Activated CD4-positive, alpha-beta T cell treated with anti-CD3 and anti-CD28 coated beads, Interleukin-2, amount 50 U/mL, for 16 hours (primary cell): ENCODE results near the gene HCFC1R1.

Source experiments
- DNase-seq: peaks from one replicate; pipeline ENCODE4 v3.0.0-alpha.2; 2020

Gene HCFC1R1

DNA sequence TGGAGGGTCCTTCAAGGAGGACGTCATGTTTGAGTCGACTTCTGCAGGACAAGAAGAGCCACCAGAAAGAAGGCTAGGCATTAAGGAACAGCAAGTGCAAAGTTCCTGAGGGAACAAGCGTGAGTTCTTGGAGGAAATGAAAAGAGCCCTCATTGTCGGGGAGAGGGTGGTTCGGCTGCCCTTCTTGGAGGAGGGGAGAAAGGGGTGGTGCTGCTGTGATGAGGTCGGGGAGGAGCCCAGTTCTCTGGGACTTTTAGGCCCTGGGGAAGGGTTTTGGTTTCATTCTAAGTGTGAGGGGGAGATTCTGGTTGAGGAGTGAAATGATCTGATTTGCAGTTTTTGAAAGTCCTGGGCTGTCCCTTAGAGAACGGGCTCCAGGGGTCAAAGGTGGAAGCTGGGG lies 8.9 kb upstream of the HCFC1R1 start:
- DNase-seq = no peak

- DNase-seq = no peak
Measured at GRCh38 chr16:3030222-3031212, 6.8 kb upstream of the HCFC1R1 start.

DNA sequence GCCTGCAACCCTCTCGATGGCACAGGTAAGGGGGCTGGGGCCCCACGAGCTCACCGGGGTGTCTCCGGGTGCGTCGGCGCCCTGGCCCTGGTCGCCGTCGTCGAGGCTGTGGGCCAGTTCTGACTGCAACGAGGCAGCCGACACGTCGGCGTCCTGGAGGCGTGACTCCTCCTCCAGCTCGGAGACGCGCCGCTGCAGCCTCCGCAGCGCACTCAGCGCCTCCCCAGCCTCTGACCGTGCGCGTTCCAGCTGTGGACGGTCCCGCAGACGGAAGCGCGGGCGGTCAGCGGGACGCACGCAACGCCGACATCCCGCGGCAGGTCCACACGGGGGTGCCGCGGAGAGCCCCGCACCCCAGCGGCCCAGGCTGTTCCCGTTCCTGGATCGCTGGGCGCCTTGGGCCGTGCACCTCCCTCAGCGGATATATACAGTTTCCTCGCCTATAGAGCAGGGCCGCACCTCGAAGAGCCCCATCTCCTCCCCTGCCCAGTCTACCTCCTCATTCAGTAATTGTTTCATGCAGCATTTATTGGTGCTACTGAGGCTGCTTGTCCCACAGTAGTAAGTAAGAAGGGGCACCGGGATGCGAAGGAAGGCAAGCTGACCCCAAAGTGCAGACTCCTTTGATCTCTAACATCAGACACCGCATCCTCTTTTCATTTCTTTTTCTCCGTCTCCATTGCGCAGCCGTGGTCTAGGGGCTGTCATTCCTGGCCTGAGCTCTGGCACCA lies 5.9 kb upstream of the HCFC1R1 start:
- peak; percentile 59 for DNase-seq

DNA sequence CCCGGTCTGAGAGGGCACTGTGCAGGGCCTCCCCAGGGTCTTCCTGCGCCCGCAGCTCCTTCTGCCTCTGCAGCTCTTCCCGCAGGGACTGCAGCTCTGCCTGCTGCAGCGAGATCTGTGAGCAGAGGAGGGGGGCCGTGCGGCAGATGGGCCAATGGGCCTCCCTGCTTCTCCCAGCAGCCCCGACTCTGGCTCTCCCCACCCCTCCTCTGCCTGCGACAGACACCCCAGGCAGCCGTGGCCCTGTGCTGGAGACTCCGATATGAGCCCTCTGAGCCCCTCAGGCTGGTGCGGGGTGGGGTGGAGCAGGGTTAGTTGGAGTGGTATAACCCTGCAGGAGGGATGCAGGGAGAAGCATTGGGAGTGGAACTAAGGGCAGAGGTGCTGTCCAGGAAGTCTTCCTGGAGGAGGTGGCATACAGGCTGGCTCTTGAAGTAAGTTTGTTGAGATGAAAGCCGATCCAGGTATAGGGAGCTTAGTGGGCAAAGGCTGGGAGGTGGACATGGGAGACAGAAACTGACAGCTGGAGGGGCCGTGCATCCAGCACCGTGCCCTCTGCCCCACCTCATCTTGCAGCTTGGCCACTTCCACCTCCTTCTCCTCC lies 5.1 kb upstream of the HCFC1R1 start:
- no peak for DNase-seq

DNA sequence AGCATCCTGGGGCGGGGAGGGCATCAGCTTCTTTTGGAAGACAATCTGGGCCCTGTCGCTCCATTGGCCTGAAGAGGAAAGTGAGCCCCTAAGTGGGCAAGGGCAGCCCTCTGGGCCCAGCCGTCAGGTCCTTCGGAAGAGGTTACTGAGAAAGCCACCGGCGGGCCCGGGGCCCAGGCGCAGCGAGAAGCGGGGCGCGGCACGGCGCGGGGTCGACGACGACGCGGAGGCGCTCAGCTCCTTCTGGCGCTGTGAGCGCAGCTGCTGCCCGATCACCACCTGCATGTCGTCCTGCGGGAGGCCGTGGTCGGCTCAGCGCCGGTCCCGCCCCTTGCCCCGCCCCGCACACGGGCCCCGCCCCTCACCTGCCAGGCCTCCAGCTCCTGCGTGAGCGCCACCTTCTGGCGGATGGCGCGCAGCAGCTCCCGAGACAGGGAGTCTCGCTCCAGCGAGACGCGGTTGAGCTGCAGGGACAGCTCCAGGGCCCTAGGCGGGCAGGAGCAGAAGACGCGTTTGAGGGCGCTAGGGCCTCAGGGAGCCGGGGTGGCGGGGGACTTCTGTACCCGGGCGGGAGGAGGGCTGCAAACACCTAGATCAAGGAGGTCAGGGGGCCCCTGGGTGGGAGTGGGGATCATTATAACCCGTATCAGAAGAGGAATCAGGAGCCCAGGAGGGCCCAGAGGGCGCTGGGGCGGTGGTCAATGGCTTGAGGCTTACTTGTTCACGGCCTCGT lies 4.4 kb upstream of the HCFC1R1 start:
- peak; percentile 91 for DNase-seq

DNA sequence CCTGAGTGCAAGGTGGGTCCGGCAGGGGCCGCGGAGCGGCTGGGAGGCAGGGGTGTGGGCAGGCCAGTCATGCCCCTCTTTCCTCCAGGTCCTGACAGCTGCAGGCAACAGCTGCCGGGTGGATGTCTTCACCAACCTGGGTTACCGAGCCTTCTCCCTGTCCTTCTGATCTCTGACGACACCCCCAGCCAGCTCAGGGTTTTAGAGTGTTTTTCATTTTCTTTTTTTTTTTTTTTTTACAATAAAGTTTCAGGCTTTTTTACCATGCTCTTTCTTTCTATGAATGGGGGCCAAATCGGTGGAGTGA lies 3.7 kb upstream of the HCFC1R1 start:
- no peak for DNase-seq

- DNase-seq = no peak
Measured at GRCh38 chr16:3026609-3027488, 3.1 kb upstream of the HCFC1R1 start.

GRCh38 chr16:3026003-3026378 lies 2.2 kb upstream of the HCFC1R1 start:
- DNase-seq = no peak

- no peak for DNase-seq
Measured at GRCh38 chr16:3025032-3026002, 1.6 kb upstream of the HCFC1R1 start.

GRCh38 chr16:3023415-3023668 lies 400 bp downstream of the HCFC1R1 start:
- no peak for DNase-seq

DNA sequence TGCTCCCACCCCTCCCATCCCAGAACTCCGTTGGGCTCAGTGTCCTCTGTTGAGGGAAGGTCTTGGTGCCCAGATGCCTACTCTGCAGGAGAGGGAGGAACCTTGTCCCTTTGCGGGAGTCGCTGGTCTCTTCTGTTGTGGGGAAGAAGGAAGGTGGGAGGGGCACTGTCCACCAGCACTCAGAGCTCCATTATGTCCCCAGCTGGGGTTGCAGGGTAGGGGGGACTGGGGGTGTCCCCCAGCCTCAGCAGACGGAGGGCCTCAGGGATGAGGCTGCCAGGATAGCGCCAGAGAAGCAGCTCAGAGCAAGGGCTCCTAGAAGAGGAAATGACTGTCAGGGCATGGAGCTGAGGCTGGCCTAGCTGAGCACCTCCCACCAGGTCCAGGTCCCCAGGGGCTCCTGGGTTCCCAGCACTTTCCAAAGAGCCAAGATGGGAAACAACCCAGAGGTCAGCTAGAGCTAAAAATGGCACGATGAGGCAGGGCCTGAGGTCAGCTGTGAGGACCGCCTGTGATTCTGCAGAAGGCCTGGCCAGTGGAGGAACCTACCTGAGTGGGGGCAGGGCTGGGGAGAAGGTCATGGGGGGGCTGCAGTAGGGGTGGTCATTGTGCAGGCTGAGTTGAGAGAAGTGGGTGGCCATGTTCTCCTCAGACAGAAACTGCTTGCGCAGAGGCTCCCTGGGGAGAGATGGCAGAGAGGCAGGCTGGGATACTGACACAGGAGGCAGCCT lies 893 bp downstream of the HCFC1R1 start:
- peak; percentile 19 for DNase-seq

- peak; percentile 85 for DNase-seq
Measured at GRCh38 chr16:3022208-3022683, 1.5 kb downstream of the HCFC1R1 start.

- DNase-seq = peak; percentile 71
Measured at GRCh38 chr16:3021449-3022207, 2.1 kb downstream of the HCFC1R1 start.

- no peak for DNase-seq
Measured at GRCh38 chr16:3020604-3021448, 2.9 kb downstream of the HCFC1R1 start.

GRCh38 chr16:3020247-3020603 lies 3.5 kb downstream of the HCFC1R1 start, which contains the start of gene TNFRSF12A:
TSS of gene TNFRSF12A (plus strand) at chr16:3020368. CDS start at chr16:3020398, 30 bp downstream.
- peak; percentile 77 for DNase-seq

GRCh38 chr16:3019594-3020246 lies 4.0 kb downstream of the HCFC1R1 start:
- no peak for DNase-seq

DNA sequence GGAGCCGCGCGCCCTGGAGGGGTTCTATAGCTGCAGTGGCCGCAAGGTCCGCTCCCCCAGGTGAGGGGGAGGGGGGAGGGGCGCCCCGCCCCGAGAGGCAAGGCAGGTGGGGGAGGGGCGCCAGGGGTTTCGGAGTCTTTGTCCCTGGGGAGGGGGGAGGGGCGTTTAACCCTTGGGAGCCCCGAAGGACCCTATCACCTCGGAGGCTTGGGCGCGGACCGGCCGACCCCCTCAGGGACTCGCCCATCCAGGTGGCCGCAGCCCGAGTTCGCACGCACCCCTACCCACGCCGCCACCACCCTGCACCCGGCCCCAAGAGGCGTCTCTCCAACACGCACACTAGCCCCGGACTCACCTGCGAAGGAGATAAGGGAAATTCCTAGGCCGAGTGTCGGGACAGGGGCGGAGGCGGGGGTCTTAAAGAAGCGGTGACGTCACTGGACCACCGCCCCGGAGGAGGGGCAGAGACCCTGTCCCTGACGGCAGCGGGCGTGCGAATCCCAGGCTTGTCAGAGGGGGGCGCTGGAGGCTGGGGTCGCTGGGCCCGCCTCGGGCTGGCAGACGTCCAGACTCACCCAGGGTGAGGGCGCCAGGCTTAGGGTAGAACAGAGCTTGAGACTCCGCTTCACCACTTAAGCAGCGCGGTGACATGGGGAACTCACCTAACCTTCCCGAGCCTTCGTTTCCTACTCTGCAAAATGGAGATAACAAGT lies 5.8 kb downstream of the HCFC1R1 start, which contains the start of gene CLDN6:
Gene CLDN6 (minus strand): TSS at position 390 of the 713 bp plus-strand sequence. CDS start 2,162 bp downstream, outside the sequence.
- peak; percentile 28 for DNase-seq
